ENCODE results near the gene DUSP7. TPM values are rescaled to one million over a fixed set of nuclear protein-coding genes. Genes with fewer than 3 reads are reported as not detected.

Gene DUSP7
- total RNA-seq, 1 donor from 2014 or later = 32.5 TPM

DNA sequence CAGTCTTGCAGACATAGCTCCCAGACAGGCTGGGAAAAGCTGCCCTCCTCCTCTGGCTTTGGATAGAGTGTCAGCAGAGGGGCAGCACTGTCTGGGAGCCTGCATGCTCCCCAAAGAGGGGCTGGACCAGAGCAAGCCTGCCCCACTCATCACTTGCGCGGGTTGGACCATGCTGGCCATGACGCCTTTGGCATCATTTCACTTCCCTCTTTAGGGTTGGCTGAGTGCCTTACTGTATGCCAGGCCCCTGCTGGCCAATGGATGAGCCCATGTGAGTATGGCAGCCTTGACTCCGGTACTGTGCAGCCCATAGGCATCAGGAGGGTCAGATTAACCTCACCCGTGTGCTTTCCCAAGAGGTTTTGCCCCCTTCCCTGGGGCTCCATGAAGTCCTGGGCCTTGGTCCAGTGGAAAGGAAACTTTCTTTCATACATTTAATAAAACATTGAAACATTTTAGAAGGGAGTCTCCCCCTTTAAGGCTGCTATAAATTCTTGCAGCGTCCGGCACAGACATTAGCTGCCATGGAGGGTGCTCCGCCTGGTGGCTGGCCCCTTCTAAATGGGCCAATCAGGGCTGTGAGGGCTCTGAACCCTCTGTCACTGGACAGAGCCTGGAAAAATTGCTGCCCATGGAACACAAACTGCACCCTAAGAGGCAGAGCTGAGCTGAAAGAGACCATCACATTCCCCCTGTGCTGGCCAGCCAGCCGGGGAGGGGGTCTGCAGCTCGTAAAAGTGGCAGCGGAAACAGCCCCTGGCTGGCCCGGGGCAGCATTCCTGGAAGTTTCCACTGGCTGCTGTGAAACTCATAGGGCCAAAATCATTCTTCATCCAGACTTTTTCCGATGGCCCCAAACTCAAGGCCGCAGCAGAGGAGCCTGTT lies 20.8 kb upstream of the DUSP7 start:
- DNase-seq (ENCODE audit: low spot score) = no peak
- no peak overlapping the region for H3K27ac Mint-ChIP-seq (ENCODE audit: unreplicated experiment)
- no peaks in the 10 kb centered on the region for H3K36me3 Mint-ChIP-seq (ENCODE audit: low read depth)
- TF ChIP-seq, protein P1, sequence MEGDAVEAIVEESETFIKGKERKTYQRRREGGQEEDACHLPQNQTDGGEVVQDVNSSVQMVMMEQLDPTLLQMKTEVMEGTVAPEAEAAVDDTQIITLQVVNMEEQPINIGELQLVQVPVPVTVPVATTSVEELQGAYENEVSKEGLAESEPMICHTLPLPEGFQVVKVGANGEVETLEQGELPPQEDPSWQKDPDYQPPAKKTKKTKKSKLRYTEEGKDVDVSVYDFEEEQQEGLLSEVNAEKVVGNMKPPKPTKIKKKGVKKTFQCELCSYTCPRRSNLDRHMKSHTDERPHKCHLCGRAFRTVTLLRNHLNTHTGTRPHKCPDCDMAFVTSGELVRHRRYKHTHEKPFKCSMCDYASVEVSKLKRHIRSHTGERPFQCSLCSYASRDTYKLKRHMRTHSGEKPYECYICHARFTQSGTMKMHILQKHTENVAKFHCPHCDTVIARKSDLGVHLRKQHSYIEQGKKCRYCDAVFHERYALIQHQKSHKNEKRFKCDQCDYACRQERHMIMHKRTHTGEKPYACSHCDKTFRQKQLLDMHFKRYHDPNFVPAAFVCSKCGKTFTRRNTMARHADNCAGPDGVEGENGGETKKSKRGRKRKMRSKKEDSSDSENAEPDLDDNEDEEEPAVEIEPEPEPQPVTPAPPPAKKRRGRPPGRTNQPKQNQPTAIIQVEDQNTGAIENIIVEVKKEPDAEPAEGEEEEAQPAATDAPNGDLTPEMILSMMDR (IDR thresholded peaks at IDR 0.05) = no peak
- H3K9me3 Mint-ChIP-seq (ENCODE audit: low read depth) = no peaks in the 10 kb centered on the region
- no peak overlapping the region for H3K4me3 Mint-ChIP-seq (ENCODE audit: unreplicated experiment)
- H3K4me1 Mint-ChIP-seq (ENCODE audit: low read depth) = no peaks in the 10 kb centered on the region
- no peaks in the 10 kb centered on the region for H3K27me3 Mint-ChIP-seq (ENCODE audit: low read depth)

DNA sequence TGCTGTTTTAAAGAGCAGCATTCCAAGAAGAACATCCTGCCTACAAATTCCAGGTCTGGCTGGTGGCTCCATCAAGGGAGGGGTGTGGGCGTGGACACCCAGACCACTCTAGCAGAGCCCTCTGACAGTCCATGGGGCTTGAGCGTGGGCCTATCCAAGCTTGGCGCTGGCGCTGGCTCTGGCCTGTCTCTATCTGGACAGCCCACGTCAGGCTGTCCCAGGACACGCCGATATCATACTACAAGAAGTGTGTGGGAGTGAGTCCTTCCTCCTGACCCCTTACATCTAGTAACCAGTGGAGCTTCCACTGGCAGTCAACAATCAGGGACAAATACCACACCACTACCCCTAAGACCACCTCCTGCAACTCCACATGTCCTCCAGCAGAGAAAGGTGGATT lies 17.1 kb upstream of the DUSP7 start:
- no peaks in the 10 kb centered on the region for H3K27me3 Mint-ChIP-seq (ENCODE audit: low read depth)
- H3K27ac Mint-ChIP-seq (ENCODE audit: unreplicated experiment) = no peak overlapping the region
- TF ChIP-seq, protein P1 (IDR thresholded peaks at IDR 0.05) = no peak
- H3K4me3 Mint-ChIP-seq (ENCODE audit: unreplicated experiment) = no peak overlapping the region
- peaks cover 11% of the 10 kb centered on the region for H3K4me1 Mint-ChIP-seq (ENCODE audit: low read depth)
- H3K9me3 Mint-ChIP-seq (ENCODE audit: low read depth) = no peaks in the 10 kb centered on the region
- DNase-seq (ENCODE audit: low spot score) = no peak
- no peaks in the 10 kb centered on the region for H3K36me3 Mint-ChIP-seq (ENCODE audit: low read depth)

- Mint-ChIP-seq H3K4me1 (ENCODE audit: low read depth) (peaks cover 11% of the 10 kb centered on the region), H3K9me3 (ENCODE audit: low read depth) (no peaks in the 10 kb centered on the region)
Observed at GRCh38 chr3:52072471-52072870, 16.1 kb upstream of the DUSP7 start.

DNA sequence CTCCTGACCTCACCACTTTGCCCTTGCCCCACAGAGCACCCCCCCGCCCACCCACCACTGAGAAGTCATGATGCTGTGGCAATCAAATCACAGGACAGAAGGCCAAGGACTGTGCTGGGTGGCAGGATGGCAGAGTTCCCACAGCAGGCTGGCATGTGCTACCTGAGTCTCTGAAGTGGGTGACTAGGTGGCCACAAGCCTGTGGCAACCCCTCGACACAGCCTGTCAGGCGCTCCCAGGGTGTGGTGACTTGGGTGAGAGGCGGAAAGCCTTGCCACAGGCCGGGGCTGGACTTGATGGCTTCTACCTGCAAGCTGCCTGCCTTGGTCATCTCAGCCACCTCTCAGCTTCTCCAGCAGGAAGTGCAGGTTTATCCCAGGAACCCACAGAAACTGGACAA lies 15.6 kb upstream of the DUSP7 start:
- Mint-ChIP-seq H3K27me3 (ENCODE audit: low read depth) (no peaks in the 10 kb centered on the region), H3K4me3 (ENCODE audit: unreplicated experiment) (no peak overlapping the region), H3K4me1 (ENCODE audit: low read depth) (peaks cover 11% of the 10 kb centered on the region), H3K36me3 (ENCODE audit: low read depth) (no peaks in the 10 kb centered on the region), H3K27ac (ENCODE audit: unreplicated experiment) (no peak overlapping the region), H3K9me3 (ENCODE audit: low read depth) (no peaks in the 10 kb centered on the region)
- TF ChIP-seq, protein P1 (IDR thresholded peaks at IDR 0.05) = no peak
- no peak for DNase-seq (ENCODE audit: low spot score)

More at GRCh38 chr3:52072471-52072870, 16.1 kb upstream of the DUSP7 start:
- H3K36me3 Mint-ChIP-seq (ENCODE audit: low read depth) = no peaks in the 10 kb centered on the region
- H3K27ac Mint-ChIP-seq (ENCODE audit: unreplicated experiment) = no peak overlapping the region
- no peak overlapping the region for H3K4me3 Mint-ChIP-seq (ENCODE audit: unreplicated experiment)
- no peaks in the 10 kb centered on the region for H3K27me3 Mint-ChIP-seq (ENCODE audit: low read depth)
- no peak for DNase-seq (ENCODE audit: low spot score)
- TF ChIP-seq, protein P1 (IDR thresholded peaks at IDR 0.05) = no peak

GRCh38 chr3:52070724-52071621 lies 14.6 kb upstream of the DUSP7 start:
- no peaks in the 10 kb centered on the region for H3K36me3 Mint-ChIP-seq (ENCODE audit: low read depth)
- H3K4me3 Mint-ChIP-seq (ENCODE audit: unreplicated experiment) = no peak overlapping the region
- peak overlapping the region; percentile 54 for H3K27ac Mint-ChIP-seq (ENCODE audit: unreplicated experiment)
- H3K4me1 Mint-ChIP-seq (ENCODE audit: low read depth) = peaks cover 11% of the 10 kb centered on the region
- TF ChIP-seq, protein P1 (IDR thresholded peaks at IDR 0.05) = no peak
- H3K27me3 Mint-ChIP-seq (ENCODE audit: low read depth) = no peaks in the 10 kb centered on the region
- H3K9me3 Mint-ChIP-seq (ENCODE audit: low read depth) = no peaks in the 10 kb centered on the region
- DNase-seq (ENCODE audit: low spot score) = no peak

Measured in chondrocyte (in vitro differentiated cells).